ENCODE results near the gene HMCN2. TPM values are rescaled to one million over a fixed set of nuclear protein-coding genes. Genes with fewer than 3 reads are reported as not detected.

Gene HMCN2
- total RNA-seq, 2 donors from 2014 or later = 1.3 to 7.3 TPM

- no peak for TF ChIP-seq CTCF (IDR thresholded peaks at IDR 0.05)
- Histone ChIP-seq H3K4me3 (no peak overlapping the region), H3K4me1 (no peaks in the 10 kb centered on the region), H3K36me3 (no peaks in the 10 kb centered on the region), H3K27ac (no peak overlapping the region), H3K9me3 (no peaks in the 10 kb centered on the region), H3K27me3 (no peaks in the 10 kb centered on the region)
- no peak for DNase-seq (ENCODE audit: low spot score)
These were observed 87.2 kb downstream of the HMCN2 start for GRCh38 chr9:130352586-130353285.

GRCh38 chr9:130354378-130354777 lies 88.8 kb downstream of the HMCN2 start:
- Histone ChIP-seq H3K27ac (no peak overlapping the region), H3K27me3 (no peaks in the 10 kb centered on the region), H3K9me3 (no peaks in the 10 kb centered on the region), H3K4me1 (no peaks in the 10 kb centered on the region), H3K4me3 (no peak overlapping the region), H3K36me3 (no peaks in the 10 kb centered on the region)
- no peak for TF ChIP-seq CTCF (IDR thresholded peaks at IDR 0.05)
- DNase-seq (ENCODE audit: low spot score) = no peak

GRCh38 chr9:130354806-130355205 lies 89.2 kb downstream of the HMCN2 start:
- Histone ChIP-seq H3K27ac (no peak overlapping the region), H3K4me3 (no peak overlapping the region), H3K36me3 (no peaks in the 10 kb centered on the region), H3K4me1 (no peaks in the 10 kb centered on the region), H3K9me3 (no peaks in the 10 kb centered on the region), H3K27me3 (no peaks in the 10 kb centered on the region)
- no peak for DNase-seq (ENCODE audit: low spot score)
- no peak for TF ChIP-seq CTCF (IDR thresholded peaks at IDR 0.05)

GRCh38 chr9:130356033-130356432 lies 90.5 kb downstream of the HMCN2 start:
- DNase-seq (ENCODE audit: low spot score) = no peak
- no peak for TF ChIP-seq CTCF (IDR thresholded peaks at IDR 0.05)
- H3K4me1 ChIP-seq = no peaks in the 10 kb centered on the region
- no peaks in the 10 kb centered on the region for H3K9me3 ChIP-seq
- H3K27me3 ChIP-seq = no peaks in the 10 kb centered on the region
- no peak overlapping the region for H3K27ac ChIP-seq
- no peaks in the 10 kb centered on the region for H3K36me3 ChIP-seq
- no peak overlapping the region for H3K4me3 ChIP-seq

GRCh38 chr9:130356877-130357584 lies 91.5 kb downstream of the HMCN2 start:
- no peaks in the 10 kb centered on the region for H3K27me3 ChIP-seq
- no peaks in the 10 kb centered on the region for H3K36me3 ChIP-seq
- H3K27ac ChIP-seq = no peak overlapping the region
- H3K4me3 ChIP-seq = no peak overlapping the region
- no peaks in the 10 kb centered on the region for H3K4me1 ChIP-seq
- H3K9me3 ChIP-seq = no peaks in the 10 kb centered on the region
- DNase-seq (ENCODE audit: low spot score) = no peak
- no peak for TF ChIP-seq CTCF (IDR thresholded peaks at IDR 0.05)

Data from right atrium auricular region (tissue), 2 donors.